ENCODE measurements around the gene TMEM178A.

Gene TMEM178A

DNA sequence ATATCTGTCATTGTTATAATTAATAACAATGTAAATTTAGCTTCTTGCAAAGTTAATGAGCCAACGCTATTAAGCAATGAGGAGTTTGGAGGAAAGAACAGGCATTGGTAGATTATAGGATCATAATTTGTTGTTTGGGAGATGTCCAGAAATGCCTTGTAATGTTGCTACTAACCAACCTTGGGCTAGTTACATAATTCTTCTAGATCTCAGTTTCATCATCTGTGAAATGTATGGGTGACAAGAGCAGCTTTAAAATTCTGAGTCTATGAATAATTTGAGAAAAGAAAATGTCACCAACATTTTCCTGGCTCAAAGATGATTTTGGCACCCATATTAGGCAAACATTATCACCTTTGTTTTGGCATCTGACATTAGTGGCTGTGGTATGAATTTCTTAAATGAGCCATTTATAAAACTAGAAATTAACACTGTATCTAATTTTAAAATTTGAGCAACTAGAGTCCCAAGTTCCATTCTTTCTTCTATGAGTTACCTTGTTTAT is 2.9 kb downstream of the TMEM178A start:
- H3K27me3 ChIP-seq: peaks cover 53% of the 10 kb centered on the region
- TF ChIP-seq Cebpa-rat (IDR thresholded peaks at IDR 0.05): no peak

DNA sequence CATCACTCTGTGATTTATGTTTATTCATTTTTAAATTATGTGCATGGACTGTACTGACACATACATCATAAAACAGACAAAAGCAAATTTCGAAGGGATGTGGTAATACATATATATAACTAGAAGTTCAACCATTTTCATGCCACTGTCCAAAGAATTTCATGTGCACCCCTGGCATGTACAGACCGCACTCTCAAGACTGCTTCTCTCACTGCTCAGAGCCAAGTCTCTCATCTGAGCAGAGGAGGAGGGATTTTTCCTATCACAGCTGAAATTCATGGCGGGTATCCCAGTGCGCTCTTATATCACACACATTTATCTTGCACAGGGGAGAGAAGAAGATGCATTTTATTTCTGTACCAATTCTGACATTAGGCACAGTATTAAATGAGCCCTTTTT is 5.9 kb downstream of the TMEM178A start:
- no peak overlapping the region for H3K9ac ChIP-seq
- no peak overlapping the region for H3K4me3 ChIP-seq
- H3K36me3 ChIP-seq: no peaks in the 10 kb centered on the region
- peaks cover 13% of the 10 kb centered on the region for H3K9me3 ChIP-seq
- peaks cover 2% of the 10 kb centered on the region for H3K4me1 ChIP-seq
- H3K27ac ChIP-seq: no peak overlapping the region
- no peak for TF ChIP-seq Cebpa-rat (IDR thresholded peaks at IDR 0.05)
- no peaks in the 10 kb centered on the region for H4K20me1 ChIP-seq
- no peak overlapping the region for H3K4me2 ChIP-seq
- peaks cover 25% of the 10 kb centered on the region for H3K27me3 ChIP-seq

More for the DNA sequence above, 2.9 kb downstream of the TMEM178A start:
- H3K9me3 ChIP-seq: peaks cover 17% of the 10 kb centered on the region
- no peak overlapping the region for H3K4me2 ChIP-seq
- no peaks in the 10 kb centered on the region for H4K20me1 ChIP-seq
- no peaks in the 10 kb centered on the region for H3K36me3 ChIP-seq
- no peak overlapping the region for H3K9ac ChIP-seq
- no peak overlapping the region for H3K4me3 ChIP-seq
- no peak overlapping the region for H3K27ac ChIP-seq
- peaks cover 9% of the 10 kb centered on the region for H3K4me1 ChIP-seq

DNA sequence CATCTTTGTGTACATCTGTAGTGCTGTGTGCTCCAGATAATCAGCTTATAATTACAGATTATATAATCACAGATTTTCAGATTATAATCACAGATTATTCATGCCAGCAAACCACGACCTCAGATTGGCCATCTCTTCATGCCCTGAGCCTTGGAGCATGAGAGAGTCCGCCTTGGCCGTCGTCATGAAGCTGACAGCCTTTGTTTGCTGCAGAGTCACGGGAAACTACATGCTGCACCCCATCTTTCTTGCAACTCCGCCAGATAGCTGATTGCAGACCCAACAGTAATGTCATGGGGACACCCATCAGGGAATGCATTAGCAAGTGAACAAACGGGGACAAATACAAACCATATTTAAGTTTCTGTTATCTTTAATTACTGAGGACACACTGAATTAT is 7.3 kb downstream of the TMEM178A start:
- H3K27me3 ChIP-seq: peaks cover 11% of the 10 kb centered on the region

DNA sequence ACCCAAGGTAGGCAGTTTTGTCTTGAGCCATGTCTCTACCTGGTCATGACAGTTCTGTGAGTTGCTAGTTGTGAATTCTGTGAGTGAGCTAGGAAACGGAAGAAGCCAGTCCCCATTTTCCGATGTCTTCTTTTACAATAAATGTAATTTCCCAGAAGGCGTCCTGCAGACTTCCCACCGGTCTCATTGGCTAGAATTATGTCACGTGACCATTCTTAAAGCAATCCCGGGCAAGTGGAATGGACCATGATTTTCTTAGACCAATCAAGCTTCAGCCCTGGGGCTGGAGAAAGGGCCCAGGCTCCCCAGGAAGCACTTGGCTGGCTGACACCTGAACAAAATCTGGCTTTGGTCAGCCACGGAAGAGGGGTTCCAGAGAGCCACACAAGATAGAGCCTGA is 10.6 kb downstream of the TMEM178A start:
- TF ChIP-seq Cebpa-rat (IDR thresholded peaks at IDR 0.05): no peak
- Histone ChIP-seq H3K27me3 (no peaks in the 10 kb centered on the region), H3K4me1 (no peaks in the 10 kb centered on the region), H3K36me3 (no peaks in the 10 kb centered on the region), H3K4me3 (no peak overlapping the region), H3K27ac (no peak overlapping the region), H3K9ac (no peak overlapping the region), H3K4me2 (no peak overlapping the region), H3K9me3 (peaks cover 4% of the 10 kb centered on the region; the same call in 1 of the 2 replicates), H4K20me1 (no peaks in the 10 kb centered on the region)

More for the DNA sequence above, 7.3 kb downstream of the TMEM178A start:
- no peak for TF ChIP-seq Cebpa-rat (IDR thresholded peaks at IDR 0.05)
- Histone ChIP-seq H3K4me1 (no peaks in the 10 kb centered on the region), H3K36me3 (no peaks in the 10 kb centered on the region), H3K9me3 (peaks cover 10% of the 10 kb centered on the region), H3K9ac (no peak overlapping the region), H3K4me2 (no peak overlapping the region), H3K27ac (no peak overlapping the region), H4K20me1 (no peaks in the 10 kb centered on the region), H3K4me3 (no peak overlapping the region)

DNA sequence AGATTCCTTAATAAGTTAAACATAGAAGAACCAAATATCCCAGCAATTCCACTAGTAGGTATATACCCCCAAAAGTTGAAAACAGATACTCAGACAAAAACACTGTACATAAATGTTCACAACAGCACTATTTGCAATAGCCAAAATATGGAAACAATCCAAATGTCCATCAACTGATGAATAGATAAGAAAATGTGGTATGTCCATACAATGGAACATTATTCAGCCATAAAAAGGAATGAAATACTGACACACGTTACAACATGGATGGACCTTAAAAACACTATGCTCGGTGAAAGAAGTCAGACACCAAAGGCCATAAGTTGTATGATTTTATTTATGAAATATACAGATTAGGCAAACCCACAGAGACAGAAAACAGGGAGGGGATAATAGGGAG is 12.5 kb downstream of the TMEM178A start:
- Histone ChIP-seq H3K9ac (no peak overlapping the region), H3K27me3 (no peaks in the 10 kb centered on the region), H3K36me3 (no peaks in the 10 kb centered on the region), H3K9me3 (peaks cover 4% of the 10 kb centered on the region; the same call in 1 of the 2 replicates), H3K4me2 (no peak overlapping the region), H3K27ac (no peak overlapping the region), H3K4me1 (no peaks in the 10 kb centered on the region), H4K20me1 (no peaks in the 10 kb centered on the region), H3K4me3 (no peak overlapping the region)
- TF ChIP-seq Cebpa-rat (IDR thresholded peaks at IDR 0.05): no peak

DNA sequence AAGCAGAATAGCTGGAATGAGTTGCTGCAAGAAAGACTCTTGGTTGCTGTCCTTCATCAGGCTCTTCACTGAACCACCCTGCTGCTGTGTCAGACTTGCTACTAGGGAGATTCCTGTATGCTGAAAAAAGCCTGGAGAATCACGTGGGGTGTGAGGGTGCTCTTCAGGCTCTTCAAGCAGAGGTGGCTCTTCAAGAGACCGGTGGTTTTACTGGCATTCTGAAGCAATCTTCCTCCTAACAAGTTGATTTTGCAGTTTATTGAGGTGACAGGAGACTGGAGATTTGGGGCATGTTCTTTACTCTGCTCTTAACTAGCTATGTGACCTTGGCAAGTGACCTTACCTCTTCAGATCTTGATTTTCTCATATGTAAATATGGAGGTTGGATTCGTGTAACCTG is 14.1 kb downstream of the TMEM178A start:
- Histone ChIP-seq H3K4me3 (no peak overlapping the region), H3K27me3 (no peaks in the 10 kb centered on the region), H3K9ac (no peak overlapping the region), H3K9me3 (peaks cover 4% of the 10 kb centered on the region; the same call in 1 of the 2 replicates), H3K4me1 (no peaks in the 10 kb centered on the region), H4K20me1 (no peaks in the 10 kb centered on the region), H3K27ac (no peak overlapping the region), H3K36me3 (no peaks in the 10 kb centered on the region), H3K4me2 (no peak overlapping the region)
- TF ChIP-seq Cebpa-rat (IDR thresholded peaks at IDR 0.05): no peak

DNA sequence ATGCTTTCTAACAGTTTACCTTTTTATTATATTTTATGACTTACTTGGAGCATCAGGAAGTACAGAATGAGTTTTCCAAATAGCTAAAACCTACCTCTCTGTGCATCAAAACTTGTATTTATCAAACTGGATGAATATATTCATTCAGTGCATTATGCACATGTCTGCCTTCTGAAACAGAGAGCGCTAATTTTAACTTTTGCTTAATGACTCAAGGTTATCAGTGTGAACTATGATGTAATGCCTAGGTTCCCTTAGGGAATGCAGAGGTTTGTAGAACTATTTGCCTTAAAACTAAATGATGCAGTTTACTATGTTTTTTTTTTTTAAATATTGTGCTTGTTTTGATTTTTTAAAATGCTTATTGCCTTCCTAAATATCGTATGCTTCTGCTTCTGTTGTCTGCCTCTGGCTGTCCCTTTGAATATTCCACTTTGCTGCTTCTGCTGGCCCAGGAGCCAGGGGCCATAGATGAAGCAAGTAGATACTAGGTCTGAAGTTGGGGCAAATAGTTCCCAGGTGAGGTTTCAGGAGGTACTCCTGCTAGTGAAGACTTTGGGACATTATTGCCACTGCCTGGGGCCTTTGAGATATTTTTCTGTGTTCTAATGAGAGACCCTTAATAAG is 16.5 kb downstream of the TMEM178A start:
- H3K4me1 ChIP-seq: no peaks in the 10 kb centered on the region
- H3K36me3 ChIP-seq: no peaks in the 10 kb centered on the region
- no peak for TF ChIP-seq Cebpa-rat (IDR thresholded peaks at IDR 0.05)
- peaks cover 4% of the 10 kb centered on the region; the same call in 1 of the 2 replicates for H3K9me3 ChIP-seq
- no peaks in the 10 kb centered on the region for H4K20me1 ChIP-seq
- no peak overlapping the region for H3K9ac ChIP-seq
- no peak overlapping the region for H3K27ac ChIP-seq
- H3K4me2 ChIP-seq: no peak overlapping the region
- H3K27me3 ChIP-seq: no peaks in the 10 kb centered on the region
- H3K4me3 ChIP-seq: no peak overlapping the region

DNA sequence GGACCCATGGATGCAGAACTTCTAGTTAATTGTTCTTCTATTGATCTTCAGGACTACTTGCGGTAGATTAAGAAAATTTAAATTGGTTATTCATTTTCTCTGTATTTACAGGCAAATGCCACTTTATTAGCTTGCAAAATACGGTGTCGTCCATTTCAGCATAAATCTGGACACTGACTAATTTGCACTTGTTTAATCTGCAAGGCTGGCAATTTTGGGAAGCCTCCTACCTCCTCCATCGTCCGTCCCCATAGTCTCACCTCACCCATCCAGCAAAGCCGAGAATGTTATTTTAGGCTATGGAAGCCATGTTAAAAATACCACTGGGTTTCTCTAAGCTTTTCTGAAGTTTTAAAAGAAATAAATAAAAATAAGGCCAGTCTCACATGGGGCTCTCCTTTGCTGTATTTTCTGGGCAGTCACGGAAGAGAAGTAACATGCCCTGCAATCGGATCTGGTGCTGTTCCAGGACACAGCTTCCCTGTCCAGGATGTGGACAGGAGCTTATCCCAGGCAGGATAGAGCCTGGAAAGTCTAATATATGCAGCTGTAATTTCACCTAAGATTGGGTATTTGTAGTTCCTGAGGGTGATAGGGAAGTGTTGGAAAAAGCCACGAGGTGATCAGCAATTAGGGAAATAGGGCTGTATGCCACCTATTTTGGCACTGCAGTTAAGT is 17.4 kb downstream of the TMEM178A start:
- no peak overlapping the region for H3K27ac ChIP-seq
- no peaks in the 10 kb centered on the region for H4K20me1 ChIP-seq
- no peaks in the 10 kb centered on the region for H3K36me3 ChIP-seq
- H3K4me3 ChIP-seq: no peak overlapping the region
- H3K4me2 ChIP-seq: no peak overlapping the region
- no peak for TF ChIP-seq Cebpa-rat (IDR thresholded peaks at IDR 0.05)
- no peaks in the 10 kb centered on the region; the same call in 1 of the 2 replicates for H3K9me3 ChIP-seq
- H3K9ac ChIP-seq: no peak overlapping the region
- H3K27me3 ChIP-seq: no peaks in the 10 kb centered on the region
- no peaks in the 10 kb centered on the region for H3K4me1 ChIP-seq

DNA sequence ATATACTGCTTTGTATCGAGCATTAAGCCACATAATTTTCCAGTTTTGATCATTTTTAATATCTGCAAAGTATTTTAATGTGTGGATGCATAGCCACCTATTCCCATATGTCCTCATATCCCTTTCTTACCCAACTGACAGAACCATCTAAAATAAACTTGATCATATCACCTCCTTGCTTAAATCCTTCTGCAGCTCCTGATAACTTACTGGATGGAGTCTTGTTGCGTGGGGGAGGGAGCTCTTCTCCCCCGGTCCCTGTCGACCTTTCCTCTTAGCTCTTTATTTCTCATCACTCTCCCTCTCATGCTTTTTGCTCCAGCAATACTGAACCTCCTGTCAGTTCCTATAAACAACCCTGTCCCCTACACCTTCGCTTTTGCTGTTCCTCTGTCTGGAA is 18.7 kb downstream of the TMEM178A start:
- Histone ChIP-seq H3K27me3 (no peaks in the 10 kb centered on the region), H3K36me3 (no peaks in the 10 kb centered on the region), H3K4me3 (no peak overlapping the region), H3K9me3 (no peaks in the 10 kb centered on the region), H3K27ac (no peak overlapping the region), H4K20me1 (no peaks in the 10 kb centered on the region), H3K4me2 (no peak overlapping the region), H3K9ac (no peak overlapping the region), H3K4me1 (no peaks in the 10 kb centered on the region)
- no peak for TF ChIP-seq Cebpa-rat (IDR thresholded peaks at IDR 0.05)

DNA sequence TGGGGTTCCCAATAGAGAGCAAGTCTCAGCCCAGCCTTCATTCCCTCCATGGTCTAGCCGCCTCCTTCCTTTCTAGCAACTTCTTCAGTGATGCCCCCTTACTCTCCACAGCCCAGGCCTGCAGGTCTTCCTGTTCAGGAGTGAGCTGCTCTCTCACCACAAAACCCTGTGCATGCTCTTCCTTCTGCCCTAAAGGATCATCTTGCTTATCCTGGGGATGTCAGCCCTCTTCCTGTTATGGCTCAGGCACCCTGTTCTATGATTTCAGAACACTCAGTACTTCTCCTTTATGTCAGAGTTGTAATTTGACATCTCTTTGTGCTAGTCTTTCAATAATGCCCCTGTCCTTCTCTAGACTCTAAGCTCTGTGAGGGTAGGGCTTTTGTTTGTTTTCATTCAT is 19.4 kb downstream of the TMEM178A start:
- Histone ChIP-seq H3K27ac (no peak overlapping the region), H3K36me3 (no peaks in the 10 kb centered on the region), H3K4me1 (no peaks in the 10 kb centered on the region), H4K20me1 (no peaks in the 10 kb centered on the region), H3K9ac (no peak overlapping the region), H3K4me2 (no peak overlapping the region), H3K9me3 (no peaks in the 10 kb centered on the region), H3K27me3 (no peaks in the 10 kb centered on the region), H3K4me3 (no peak overlapping the region)
- TF ChIP-seq Cebpa-rat (IDR thresholded peaks at IDR 0.05): no peak

All from BLaER1 (cell line).